ENCODE data around the gene FOLR3.

DNA sequence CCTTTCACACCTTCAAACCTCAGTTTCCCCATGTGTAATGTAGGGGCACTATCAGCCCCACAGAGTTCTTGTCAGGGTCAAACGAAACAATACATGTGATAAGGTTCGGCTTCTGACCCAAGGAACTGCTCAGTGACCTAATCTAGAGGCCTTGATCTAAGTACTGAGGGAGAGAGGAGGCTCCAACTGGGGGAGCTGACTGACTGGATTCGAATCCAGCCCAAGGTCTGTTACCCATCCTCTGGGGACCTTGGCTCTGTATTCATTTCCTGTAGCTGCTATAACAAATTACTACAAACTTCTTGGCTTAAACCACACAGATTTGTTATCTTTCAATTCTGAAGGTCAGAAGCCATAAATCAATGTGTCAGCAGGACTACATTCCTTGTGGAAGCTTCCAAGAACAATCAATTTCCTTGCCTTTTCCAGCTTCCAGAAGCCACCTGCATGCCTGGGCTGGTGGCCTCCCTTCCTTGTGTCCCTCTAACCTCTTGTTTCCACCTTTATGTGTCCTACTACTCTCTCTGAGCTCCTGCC is 12.3 kb upstream of the FOLR3 start:
- TF ChIP-seq, protein P1, sequence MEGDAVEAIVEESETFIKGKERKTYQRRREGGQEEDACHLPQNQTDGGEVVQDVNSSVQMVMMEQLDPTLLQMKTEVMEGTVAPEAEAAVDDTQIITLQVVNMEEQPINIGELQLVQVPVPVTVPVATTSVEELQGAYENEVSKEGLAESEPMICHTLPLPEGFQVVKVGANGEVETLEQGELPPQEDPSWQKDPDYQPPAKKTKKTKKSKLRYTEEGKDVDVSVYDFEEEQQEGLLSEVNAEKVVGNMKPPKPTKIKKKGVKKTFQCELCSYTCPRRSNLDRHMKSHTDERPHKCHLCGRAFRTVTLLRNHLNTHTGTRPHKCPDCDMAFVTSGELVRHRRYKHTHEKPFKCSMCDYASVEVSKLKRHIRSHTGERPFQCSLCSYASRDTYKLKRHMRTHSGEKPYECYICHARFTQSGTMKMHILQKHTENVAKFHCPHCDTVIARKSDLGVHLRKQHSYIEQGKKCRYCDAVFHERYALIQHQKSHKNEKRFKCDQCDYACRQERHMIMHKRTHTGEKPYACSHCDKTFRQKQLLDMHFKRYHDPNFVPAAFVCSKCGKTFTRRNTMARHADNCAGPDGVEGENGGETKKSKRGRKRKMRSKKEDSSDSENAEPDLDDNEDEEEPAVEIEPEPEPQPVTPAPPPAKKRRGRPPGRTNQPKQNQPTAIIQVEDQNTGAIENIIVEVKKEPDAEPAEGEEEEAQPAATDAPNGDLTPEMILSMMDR (conservative IDR thresholded peaks at IDR 0.05 in 1 of 2, IDR thresholded peaks at IDR 0.05 in 1 of 2; ENCODE audit: low read depth in 1 of 2, low read length in 2 of 2): no peak
- TF ChIP-seq EZH2 (IDR thresholded peaks at IDR 0.05; ENCODE audit: low read length, missing control alignments): no peak

All from fibroblast of lung (primary cell).